SK-N-MC (cell line): Measurements from ENCODE around the gene FAM168A.

Experiments used
- DNase-seq: peaks from one replicate; pipeline ENCODE4 v3.0.0-alpha.2; 2011; ENCODE audit warnings: low read depth, low spot score
- H3K27ac ChIP-seq: fragments of 200-600 bp; sonication (generic); 2 replicates; pipeline ENCODE4 v1.5.1; 2016; ENCODE audit warnings: mixed run types
- H3K36me3 ChIP-seq: fragments of 200-600 bp; sonication (generic); 2 replicates; pipeline ENCODE4 v1.6.1; 2017; ENCODE audit warnings: antibody characterized with exemption, low read length, mixed read lengths; ENCODE audit not compliant: insufficient read depth
- H3K4me3 ChIP-seq: fragments of 200-600 bp; sonication (generic); 2 replicates; pipeline ENCODE4 v1.5.1; 2016
- H3K9ac ChIP-seq: fragments of 200-600 bp; sonication (generic); 2 replicates; pipeline ENCODE4 v1.8.0; 2017; ENCODE audit warnings: mixed run types, mixed read lengths; ENCODE audit not compliant: insufficient read length
- H3K9me3 ChIP-seq: fragments of 200-600 bp; sonication (generic); 2 replicates; pipeline ENCODE4 v1.6.1; 2017; ENCODE audit warnings: low read depth, mild to moderate bottlenecking, antibody characterized with exemption, low read length, moderate library complexity, mixed read lengths
- EZH2 ChIP-seq: fragments of 200-600 bp; sonication (generic); IDR thresholded peaks from one replicate; pipeline ENCODE4 v1.6.1; 2017; ENCODE audit warnings: antibody characterized with exemption
- FOXP2 ChIP-seq: optimal IDR thresholded peaks from 2 replicates; pipeline ENCODE3; 2011; ENCODE audit warnings: mild to moderate bottlenecking, moderate library complexity; ENCODE audit not compliant: insufficient read depth; ENCODE audit errors: extremely low read length, control extremely low read depth
- POLR2AphosphoS5 ChIP-seq: IDR thresholded peaks from 2 replicates; pipeline ENCODE4 v1.6.1; 2012; ENCODE audit warnings: mild to moderate bottlenecking, low read depth, low read length, borderline replicate concordance

The FAM168A gene

GRCh38 chr11:73366265-73366610 is 231.7 kb downstream of the FAM168A start:
- Histone ChIP-seq H3K9ac (no peak overlapping the region), H3K9me3 (no peaks in the 10 kb centered on the region), H3K27ac (no peak overlapping the region), H3K36me3 (no peaks in the 10 kb centered on the region), H3K4me3 (no peak overlapping the region)
- DNase-seq = no peak
- TF ChIP-seq POLR2AphosphoS5 (no peak), EZH2 (no peak), FOXP2 (no peak)

- no peak overlapping the region for H3K27ac ChIP-seq
These were observed 232.3 kb downstream of the FAM168A start for GRCh38 chr11:73365352-73366264.

GRCh38 chr11:73363147-73363546 is 234.8 kb downstream of the FAM168A start:
- H3K4me3 ChIP-seq = no peak overlapping the region
- no peak overlapping the region for H3K9ac ChIP-seq
- H3K36me3 ChIP-seq = no peaks in the 10 kb centered on the region
- no peak overlapping the region for H3K27ac ChIP-seq
- no peaks in the 10 kb centered on the region for H3K9me3 ChIP-seq
- TF ChIP-seq POLR2AphosphoS5 = no peak
- no peak for TF ChIP-seq EZH2
- no peak for TF ChIP-seq FOXP2
- DNase-seq = no peak

More at GRCh38 chr11:73365352-73366264, 232.3 kb downstream of the FAM168A start:
- no peak for DNase-seq
- Histone ChIP-seq H3K4me3 (no peak overlapping the region), H3K9me3 (no peaks in the 10 kb centered on the region), H3K36me3 (no peaks in the 10 kb centered on the region), H3K9ac (no peak overlapping the region)
- no peak for TF ChIP-seq FOXP2
- TF ChIP-seq POLR2AphosphoS5 = no peak
- TF ChIP-seq EZH2 = no peak

DNA sequence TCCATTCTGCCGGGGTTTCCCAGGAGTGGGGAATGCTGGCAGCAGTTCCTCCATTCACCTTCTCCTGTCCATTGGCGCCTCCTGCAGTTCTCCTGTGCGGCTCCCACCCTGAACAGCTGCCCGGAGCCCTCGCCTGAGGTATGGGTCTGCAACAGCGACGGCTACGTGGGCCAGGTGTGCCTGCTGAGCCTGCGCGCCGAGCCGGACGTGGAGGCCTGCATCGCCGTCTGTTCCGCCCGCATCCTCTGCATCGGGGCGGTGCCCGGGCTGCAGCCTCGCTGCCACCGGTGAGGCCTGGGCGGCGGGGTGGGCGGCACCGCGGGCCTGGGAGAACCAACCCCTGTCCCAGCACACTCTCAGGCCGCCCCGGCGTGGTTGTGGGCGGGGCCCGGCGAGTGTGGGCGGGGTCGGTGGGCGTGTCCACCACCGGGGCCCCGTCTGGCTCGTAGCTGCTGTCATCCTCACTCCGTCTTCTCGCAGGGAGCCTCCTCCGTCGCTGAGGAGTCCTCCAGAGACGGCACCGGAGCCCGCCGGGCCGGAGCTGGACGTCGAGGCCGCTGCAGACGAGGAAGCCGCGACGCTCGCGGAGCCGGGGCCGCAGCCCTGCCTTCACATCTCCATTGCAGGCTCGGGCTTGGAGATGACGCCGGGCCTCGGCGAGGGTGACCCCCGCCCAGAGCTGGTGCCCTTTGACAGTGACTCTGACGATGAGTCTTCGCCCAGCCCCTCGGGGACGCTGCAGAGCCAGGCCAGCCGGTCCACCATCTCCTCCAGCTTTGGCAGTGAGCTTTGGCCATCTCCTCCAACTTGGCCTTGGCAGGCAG is 235.7 kb downstream of the FAM168A start:
- no peak overlapping the region for H3K27ac ChIP-seq
- H3K9ac ChIP-seq = no peak overlapping the region
- DNase-seq = no peak
- H3K4me3 ChIP-seq = no peak overlapping the region
- H3K9me3 ChIP-seq = no peaks in the 10 kb centered on the region
- H3K36me3 ChIP-seq = no peaks in the 10 kb centered on the region
- TF ChIP-seq EZH2 = no peak
- TF ChIP-seq FOXP2 = no peak
- TF ChIP-seq POLR2AphosphoS5 = no peak

GRCh38 chr11:73360743-73361369 is 237.1 kb downstream of the FAM168A start:
- H3K4me3 ChIP-seq = no peak overlapping the region
- DNase-seq = no peak
- no peaks in the 10 kb centered on the region for H3K9me3 ChIP-seq
- H3K27ac ChIP-seq = no peak overlapping the region
- H3K9ac ChIP-seq = no peak overlapping the region
- no peak for TF ChIP-seq EZH2
- TF ChIP-seq FOXP2 = no peak
- TF ChIP-seq POLR2AphosphoS5 = no peak
- no peaks in the 10 kb centered on the region for H3K36me3 ChIP-seq

- Histone ChIP-seq H3K9me3 (no peaks in the 10 kb centered on the region), H3K9ac (no peak overlapping the region), H3K36me3 (no peaks in the 10 kb centered on the region), H3K4me3 (no peak overlapping the region), H3K27ac (no peak overlapping the region)
- DNase-seq = no peak
- TF ChIP-seq EZH2 (no peak), FOXP2 (no peak), POLR2AphosphoS5 (no peak)
These were observed 237.8 kb downstream of the FAM168A start for GRCh38 chr11:73359930-73360742.

- no peak overlapping the region for H3K9ac ChIP-seq
- H3K9me3 ChIP-seq = no peaks in the 10 kb centered on the region
- no peaks in the 10 kb centered on the region for H3K36me3 ChIP-seq
- no peak overlapping the region for H3K4me3 ChIP-seq
- H3K27ac ChIP-seq = no peak overlapping the region
- TF ChIP-seq POLR2AphosphoS5 (no peak), EZH2 (no peak), FOXP2 (no peak)
- no peak for DNase-seq
These were observed 238.6 kb downstream of the FAM168A start for GRCh38 chr11:73359341-73359740.

- TF ChIP-seq FOXP2 (no peak), POLR2AphosphoS5 (no peak), EZH2 (no peak)
- no peak overlapping the region for H3K27ac ChIP-seq
- H3K9ac ChIP-seq = no peak overlapping the region
These were observed 239.8 kb downstream of the FAM168A start for GRCh38 chr11:73358071-73358470.

More at GRCh38 chr11:73358071-73358470, 239.8 kb downstream of the FAM168A start:
- DNase-seq = no peak
- Histone ChIP-seq H3K4me3 (no peak overlapping the region), H3K36me3 (no peaks in the 10 kb centered on the region), H3K9me3 (no peaks in the 10 kb centered on the region)
